ENCODE measurements around the gene EYS.
"Not testable (repeated sequence)": the region's sequence is repeated elsewhere in the genome, so short reads cannot be mapped to it uniquely, and the experiment has no call there.

Gene EYS

GRCh38 chr6:63963769-63964315 lies 1743.2 kb downstream of the EYS start:
- DNase-seq (ENCODE audit: low spot score), result peak; percentile 67

- DNase-seq (ENCODE audit: low spot score), result not testable (repeated sequence)
Observed at GRCh38 chr6:63953336-63954021, 1753.5 kb downstream of the EYS start.

GRCh38 chr6:63947792-63948529 lies 1759.1 kb downstream of the EYS start:
- no peak for DNase-seq (ENCODE audit: low spot score)

- no peak for DNase-seq (ENCODE audit: low spot score)
Observed at GRCh38 chr6:63945987-63946386, 1761.0 kb downstream of the EYS start.

GRCh38 chr6:63943826-63944225 lies 1763.2 kb downstream of the EYS start:
- DNase-seq (ENCODE audit: low spot score), result no peak

- DNase-seq (ENCODE audit: low spot score), result no peak
Observed at GRCh38 chr6:63941747-63942470, 1765.1 kb downstream of the EYS start.

GRCh38 chr6:63940056-63940455 lies 1767.0 kb downstream of the EYS start:
- no peak for DNase-seq (ENCODE audit: low spot score)

GRCh38 chr6:63936399-63936798 lies 1770.6 kb downstream of the EYS start:
- no peak for DNase-seq (ENCODE audit: low spot score)

GRCh38 chr6:63935732-63936131 lies 1771.3 kb downstream of the EYS start:
- no peak for DNase-seq (ENCODE audit: low spot score)

GRCh38 chr6:63933948-63934347 lies 1773.1 kb downstream of the EYS start:
- DNase-seq (ENCODE audit: low spot score), result not testable (repeated sequence)

- no peak for DNase-seq (ENCODE audit: low spot score)
Observed at GRCh38 chr6:63930848-63931247, 1776.2 kb downstream of the EYS start.

GRCh38 chr6:63929111-63929510 lies 1777.9 kb downstream of the EYS start:
- DNase-seq (ENCODE audit: low spot score), result no peak

- no peak for DNase-seq (ENCODE audit: low spot score)
Observed at GRCh38 chr6:63928613-63929012, 1778.4 kb downstream of the EYS start.

GRCh38 chr6:63926950-63927927 lies 1779.8 kb downstream of the EYS start:
- DNase-seq (ENCODE audit: low spot score), result no peak

- DNase-seq (ENCODE audit: low spot score), result no peak
Observed at GRCh38 chr6:63926258-63926780, 1780.7 kb downstream of the EYS start.

- peak; percentile 57 for DNase-seq (ENCODE audit: low spot score)
Observed at GRCh38 chr6:63923139-63923739, 1783.8 kb downstream of the EYS start.

- no peak for DNase-seq (ENCODE audit: low spot score)
Observed at GRCh38 chr6:63919556-63920110, 1787.4 kb downstream of the EYS start.

GRCh38 chr6:63912887-63913286 lies 1794.1 kb downstream of the EYS start:
- no peak for DNase-seq (ENCODE audit: low spot score)

- no peak for DNase-seq (ENCODE audit: low spot score)
Observed at GRCh38 chr6:63910863-63911551, 1796.0 kb downstream of the EYS start.

Data from COLO829 (cell line).